ENCODE data around the gene GABARAPL2.

Gene GABARAPL2

GRCh38 chr16:75570396-75571065 lies 4.4 kb downstream of the GABARAPL2 start:
- H3K4me3 ChIP-seq (ENCODE audit: low read depth, low read length): no peak overlapping the region
- no peak for TF ChIP-seq CTCF (IDR thresholded peaks at IDR 0.05; ENCODE audit: low read depth, low read length)

GRCh38 chr16:75572864-75573542 lies 6.8 kb downstream of the GABARAPL2 start:
- TF ChIP-seq CTCF (IDR thresholded peaks at IDR 0.05; ENCODE audit: low read depth, low read length): no peak
- no peak overlapping the region for H3K4me3 ChIP-seq (ENCODE audit: low read depth, low read length)

GRCh38 chr16:75573955-75574354 lies 7.8 kb downstream of the GABARAPL2 start:
- no peak overlapping the region for H3K4me3 ChIP-seq (ENCODE audit: low read depth, low read length)
- TF ChIP-seq CTCF (IDR thresholded peaks at IDR 0.05; ENCODE audit: low read depth, low read length): no peak

GRCh38 chr16:75575958-75576357 lies 9.8 kb downstream of the GABARAPL2 start:
- H3K4me3 ChIP-seq (ENCODE audit: low read depth, low read length): no peak overlapping the region
- no peak for TF ChIP-seq CTCF (IDR thresholded peaks at IDR 0.05; ENCODE audit: low read depth, low read length)

- H3K4me3 ChIP-seq (ENCODE audit: low read depth, low read length): no peak overlapping the region
- no peak for TF ChIP-seq CTCF (IDR thresholded peaks at IDR 0.05; ENCODE audit: low read depth, low read length)
These were observed 10.2 kb downstream of the GABARAPL2 start for GRCh38 chr16:75576384-75576811.

- no peak overlapping the region for H3K4me3 ChIP-seq (ENCODE audit: low read depth, low read length)
These were observed 12.0 kb downstream of the GABARAPL2 start for GRCh38 chr16:75578212-75578611.

More at GRCh38 chr16:75578212-75578611, 12.0 kb downstream of the GABARAPL2 start:
- TF ChIP-seq CTCF (IDR thresholded peaks at IDR 0.05; ENCODE audit: low read depth, low read length): no peak
